Stimulated activated CD4-positive, alpha-beta T cell treated with anti-CD3 and anti-CD28 coated beads, TNF-alpha, amount 100 ng/mL, for 24 hours (primary cell): ENCODE measurements around the gene SORCS2.

ENCODE experiments used
- DNase-seq, 3 experiments: peaks; one replicate each; pipeline ENCODE4 v3.0.0-alpha.2; 2020; ENCODE audit warnings: low read depth in 3 of 3

Gene SORCS2

GRCh38 chr4:7473081-7473480, 280.7 kb downstream of the SORCS2 start:
- DNase-seq = no peak

- no peak for DNase-seq
These were observed 282.0 kb downstream of the SORCS2 start for GRCh38 chr4:7474320-7474719.

GRCh38 chr4:7475207-7475606, 282.9 kb downstream of the SORCS2 start:
- DNase-seq = no peak

GRCh38 chr4:7476820-7477219, 284.5 kb downstream of the SORCS2 start:
- DNase-seq = no peak

GRCh38 chr4:7477695-7478094, 285.4 kb downstream of the SORCS2 start:
- no peak for DNase-seq

GRCh38 chr4:7478665-7479064, 286.3 kb downstream of the SORCS2 start:
- no peak for DNase-seq

- no peak for DNase-seq
These were observed 288.1 kb downstream of the SORCS2 start for GRCh38 chr4:7480423-7480822.

- DNase-seq = no peak
These were observed 288.9 kb downstream of the SORCS2 start for GRCh38 chr4:7481227-7481626.

- DNase-seq = no peak
These were observed 292.8 kb downstream of the SORCS2 start for GRCh38 chr4:7485096-7485495.

- DNase-seq = no peak
These were observed 293.8 kb downstream of the SORCS2 start for GRCh38 chr4:7486101-7486500.

GRCh38 chr4:7487502-7487901, 295.2 kb downstream of the SORCS2 start:
- no peak for DNase-seq

GRCh38 chr4:7487998-7488671, 295.8 kb downstream of the SORCS2 start:
- no peak for DNase-seq

- no peak for DNase-seq
These were observed 299.6 kb downstream of the SORCS2 start for GRCh38 chr4:7491915-7492314.

- no peak for DNase-seq
These were observed 306.3 kb downstream of the SORCS2 start for GRCh38 chr4:7498446-7499200.

GRCh38 chr4:7499661-7500060, 307.3 kb downstream of the SORCS2 start:
- no peak for DNase-seq

- DNase-seq = no peak
These were observed 308.1 kb downstream of the SORCS2 start for GRCh38 chr4:7500404-7500803.

- no peak for DNase-seq
These were observed 309.0 kb downstream of the SORCS2 start for GRCh38 chr4:7501314-7501713.

- DNase-seq = no peak
These were observed 309.5 kb downstream of the SORCS2 start for GRCh38 chr4:7501873-7502272.

- DNase-seq = no peak
These were observed 311.4 kb downstream of the SORCS2 start for GRCh38 chr4:7503559-7504249.

GRCh38 chr4:7505116-7505900, 313.0 kb downstream of the SORCS2 start:
- DNase-seq = no peak

GRCh38 chr4:7506119-7506518, 313.8 kb downstream of the SORCS2 start:
- DNase-seq = no peak

- no peak for DNase-seq
These were observed 314.2 kb downstream of the SORCS2 start for GRCh38 chr4:7506572-7506971.
